HG03469 (cell line): ENCODE data around the gene PRR11.
"Not testable (repeated sequence)": the region's sequence is repeated elsewhere in the genome, so short reads cannot be mapped to it uniquely, and the experiment has no call there.

Experiments used
- ATAC-seq: cut with Tn5 transposase; IDR thresholded peaks from one replicate; pipeline ENCODE4 v1.9.1; 2021; ENCODE audit warnings: mild to moderate bottlenecking, moderate library complexity, moderate number of reproducible peaks; ENCODE audit not compliant: unreplicated experiment

PRR11 gene

GRCh38 chr17:59155439-59156177, at the start of gene PRR11:
PRR11 (plus strand) TSS chr17:59155746; CDS start chr17:59169753, 14,007 bp downstream.
- peak; percentile 73 for ATAC-seq

- ATAC-seq, result no peak
Measured at GRCh38 chr17:59105852-59106462, 49.6 kb upstream of the PRR11 start.

- peak; percentile 90 for ATAC-seq
Measured at GRCh38 chr17:59106463-59107305, 48.9 kb upstream of the PRR11 start, which contains the start of gene TRIM37. TRIM37 (minus strand) TSS chr17:59106880; CDS start chr17:59106461, 419 bp downstream.

GRCh38 chr17:59107306-59107670, 48.3 kb upstream of the PRR11 start:
- ATAC-seq, result no peak

GRCh38 chr17:59108400-59109102, 47.0 kb upstream of the PRR11 start:
- no peak for ATAC-seq

GRCh38 chr17:59110973-59111372, 44.6 kb upstream of the PRR11 start:
- ATAC-seq, result no peak

- ATAC-seq, result no peak
Measured at GRCh38 chr17:59111539-59111938, 44.0 kb upstream of the PRR11 start.

- ATAC-seq, result no peak
Measured at GRCh38 chr17:59115474-59115873, 40.1 kb upstream of the PRR11 start.

- ATAC-seq, result no peak
Measured at GRCh38 chr17:59121901-59122480, 33.6 kb upstream of the PRR11 start.

GRCh38 chr17:59124665-59125064, 30.9 kb upstream of the PRR11 start:
- ATAC-seq, result no peak

- no peak for ATAC-seq
Measured at GRCh38 chr17:59126809-59127417, 28.6 kb upstream of the PRR11 start.

- ATAC-seq, result no peak
Measured at GRCh38 chr17:59129814-59130213, 25.7 kb upstream of the PRR11 start.

- ATAC-seq, result no peak
Measured at GRCh38 chr17:59131131-59131530, 24.4 kb upstream of the PRR11 start.

- ATAC-seq, result not testable (repeated sequence)
Measured at GRCh38 chr17:59138339-59138738, 17.2 kb upstream of the PRR11 start.

GRCh38 chr17:59139939-59140338, 15.6 kb upstream of the PRR11 start:
- no peak for ATAC-seq

GRCh38 chr17:59141860-59142259, 13.7 kb upstream of the PRR11 start:
- ATAC-seq, result no peak

GRCh38 chr17:59145571-59146096, 9.9 kb upstream of the PRR11 start:
- no peak for ATAC-seq

- ATAC-seq, result no peak
Measured at GRCh38 chr17:59149051-59149450, 6.5 kb upstream of the PRR11 start.

GRCh38 chr17:59149841-59150511, 5.6 kb upstream of the PRR11 start:
- no peak for ATAC-seq
